Measurements from ENCODE around the gene S100A7. TPM values are rescaled to one million over a fixed set of nuclear protein-coding genes. Genes with fewer than 3 reads are reported as not detected.

S100A7 gene
- total and polyA plus RNA-seq, 9 of the 15 experiments (the other 6 are each of a cell fraction or from before 2014, with no cell fraction given), result not detected

- Histone ChIP-seq H3K4me3 (no peak overlapping the region), H3K27ac (ENCODE audit: extremely low read depth, low read depth, low read length) (no peak overlapping the region), H2AFZ (ENCODE audit: low read depth, low read length) (no peak overlapping the region), H3K36me3 (ENCODE audit: control insufficient read depth, insufficient read depth, low read length) (no peaks in the 10 kb centered on the region), H3K9ac (ENCODE audit: insufficient read depth in 1 of 2, low read depth in 2 of 2, low read length in 2 of 2) (no peak overlapping the region), H3K9me3 (replicated peaks; ENCODE audit: control insufficient read depth, insufficient read depth, low read depth, low read length) (no peaks in the 10 kb centered on the region), H3K9me1 (ENCODE audit: control insufficient read depth, insufficient read depth, low read length) (no peaks in the 10 kb centered on the region), H3K27me3 (ENCODE audit: control insufficient read depth in 2 of 2, insufficient read depth in 2 of 2, low read length in 2 of 2) (peaks cover 8 to 18% of the 10 kb centered on the region in 2 experiments; a peak in 4 of 5 replicates), H3K4me2 (ENCODE audit: insufficient read depth, low read length) (no peak overlapping the region), H3K79me2 (ENCODE audit: control insufficient read depth, insufficient read depth, low read length) (no peaks in the 10 kb centered on the region), H4K20me1 (replicated peaks; ENCODE audit: control insufficient read depth, insufficient read depth, low read length) (peaks cover 7% of the 10 kb centered on the region; the same call in 1 of the 2 replicates), H3K4me1 (replicated peaks in 1 of 2; ENCODE audit: control insufficient read depth in 2 of 2, insufficient read depth in 2 of 2, low read length in 2 of 2) (no peaks in the 10 kb centered on the region)
- FAIRE-seq (no peak), ATAC-seq (no peak), DNase-seq (ENCODE audit: extremely low read depth in 1 of 4, low spot score in 3 of 4) (no peak)
- ChIA-PET POLR2A (interaction anchor here (0.6 to 2.2 kb wide), 3 partner anchors 101 to 495 kb away, joined by 3 to 9 read pairs (median 7); no protein-coding TSS in a partner anchor), CTCF (ENCODE audit: low intra/inter-chr PET ratio) (interaction anchor here (0.5 to 3.8 kb wide), 6 partner anchors 61 to 834 kb away, joined by 3 to 48 read pairs (median 9); partner anchors contain the start of gene PGLYRP3)
- WGBS (ENCODE audit: insufficient coverage, low coverage, missing lambda C conversion rate), result 9% methylated on average over 6 of the region's 6 CpGs
- TF ChIP-seq ZNF41 (CRISPR knock-in tag; conservative IDR thresholded peaks at IDR 0.05) (no peak), ETS1 (conservative IDR thresholded peaks at IDR 0.05; ENCODE audit: control insufficient read depth, low read depth, low read length) (no peak), CREM (IDR thresholded peaks at IDR 0.05; ENCODE audit: low read depth) (no peak), CC2D1A (IDR thresholded peaks at IDR 0.05) (no peak), ZBTB17 (CRISPR knock-in tag; IDR thresholded peaks at IDR 0.05) (no peak), KLF16 (IDR thresholded peaks at IDR 0.05) (no peak), POLR3G (IDR thresholded peaks at IDR 0.05; ENCODE audit: extremely low read depth, insufficient read length, insufficient replicate concordance) (no peak), POLR2AphosphoS2 (IDR thresholded peaks at IDR 0.05; ENCODE audit: low read length) (no peak), CREB3L1 (IDR thresholded peaks at IDR 0.05; ENCODE audit: borderline replicate concordance, low read depth) (no peak), NFIX (CRISPR knock-in tag; IDR thresholded peaks at IDR 0.05; ENCODE audit: low read depth) (no peak)
- intact Hi-C loops (cut with micrococcal nuclease) (loop anchor here (1.0 to 2.0 kb wide), 3 partner anchors 67 to 140 kb away; no protein-coding TSS in a partner anchor), in situ Hi-C loops (cut with MboI) (no loop called here)
- no TSS peak for BruUV-seq (replicated peaks)
Measured at GRCh38 chr1:153495536-153495935, 35.1 kb upstream of the S100A7 start.

Measured in K562 (cell line).